Ishikawa (cell line): Measurements from ENCODE around the gene SLC9C2.

Source experiments
- CEBPB ChIP-seq: IDR thresholded peaks from 2 replicates; pipeline ENCODE4 v1.6.1; 2012
- CREB1 ChIP-seq: IDR thresholded peaks from 2 replicates; pipeline ENCODE4 v1.6.1; 2012; ENCODE audit warnings: low read depth
- EP300 ChIP-seq: IDR thresholded peaks from 2 replicates; pipeline ENCODE4 v1.6.1; 2012; ENCODE audit warnings: borderline replicate concordance
- REST ChIP-seq: IDR thresholded peaks from 2 replicates; pipeline ENCODE4 v1.6.1; 2012; ENCODE audit warnings: low read depth, mild to moderate bottlenecking
- TAF1 ChIP-seq: IDR thresholded peaks from 2 replicates; pipeline ENCODE4 v1.6.1; 2012; ENCODE audit warnings: low read depth, mild to moderate bottlenecking

- TF ChIP-seq CREB1 (no peak), REST (no peak), TAF1 (no peak), EP300 (no peak), CEBPB (no peak)
Observed at GRCh38 chr1:173508541-173508940, 94.3 kb downstream of the SLC9C2 start.
